ENCODE measurements around the gene ERICH6B. TPM values are rescaled to one million over a fixed set of nuclear protein-coding genes. Genes with fewer than 3 reads are reported as not detected.

The ERICH6B gene
- total and polyA plus RNA-seq, 2 experiments from 2014 or later = not detected

DNA sequence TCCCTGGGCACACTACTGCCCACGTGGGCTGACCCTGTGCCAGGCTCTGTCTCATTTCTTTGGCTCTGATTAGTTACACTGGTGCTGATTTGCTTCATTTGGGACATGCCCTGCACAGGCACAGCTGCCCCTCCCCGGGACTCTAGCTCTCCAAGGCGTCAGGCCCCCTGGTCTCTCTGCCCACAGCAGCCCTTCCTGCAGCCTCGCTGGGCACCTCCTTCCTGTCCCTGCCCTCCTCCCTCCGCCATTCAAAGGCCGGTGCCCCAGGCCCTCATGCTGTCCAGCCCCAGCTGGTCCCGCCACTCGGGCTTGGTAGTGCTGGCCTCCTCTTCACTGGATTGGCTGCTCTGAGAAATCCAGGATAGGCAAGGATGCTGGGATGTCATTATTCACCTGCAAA lies 73.1 kb downstream of the ERICH6B start:
- DNase-seq = no peak
- Histone ChIP-seq H3K36me3 (ENCODE audit: low read depth) (0 out of 2 replicates have a peak, but pooled peaks cover under 1% of the 10 kb centered on the region), H3K4me2 (ENCODE audit: unreplicated experiment) (no peak overlapping the region), H3K9ac (no peak overlapping the region), H4K20me1 (ENCODE audit: insufficient read depth) (no peaks in the 10 kb centered on the region), H3F3A (ENCODE audit: insufficient read depth) (0 out of 2 replicates have a peak, but pooled peaks cover under 1% of the 10 kb centered on the region), H3K27me3 (replicated peaks; ENCODE audit: insufficient read depth) (no peaks in the 10 kb centered on the region; the same call in 1 of the 2 replicates), H3K9me3 (ENCODE audit: low read depth) (no peaks in the 10 kb centered on the region), H2AFZ (no peak overlapping the region), H3K9me2 (ENCODE audit: insufficient read depth) (no peaks in the 10 kb centered on the region), H3K79me2 (ENCODE audit: insufficient read depth) (no peaks in the 10 kb centered on the region), H3K27ac (no peak overlapping the region), H3K4me1 (ENCODE audit: insufficient read depth) (no peaks in the 10 kb centered on the region), H3K4me3 (no peak overlapping the region)
- in situ Hi-C loops (cut with MboI) = no loop called here
- TF ChIP-seq EZH2phosphoT487 (IDR thresholded peaks at IDR 0.05; ENCODE audit: insufficient read depth, low read depth) (no peak), EZH2 (IDR thresholded peaks at IDR 0.05; ENCODE audit: insufficient read depth, poor library complexity, severe bottlenecking) (no peak)
- 79 to 84% methylated on average over 7 to 8 of the region's 8 CpGs for WGBS, 2 experiments (ENCODE audit: low coverage in 1 of 2, low lambda C conversion rate in 2 of 2, missing lambda C conversion rate in 2 of 2)

DNA sequence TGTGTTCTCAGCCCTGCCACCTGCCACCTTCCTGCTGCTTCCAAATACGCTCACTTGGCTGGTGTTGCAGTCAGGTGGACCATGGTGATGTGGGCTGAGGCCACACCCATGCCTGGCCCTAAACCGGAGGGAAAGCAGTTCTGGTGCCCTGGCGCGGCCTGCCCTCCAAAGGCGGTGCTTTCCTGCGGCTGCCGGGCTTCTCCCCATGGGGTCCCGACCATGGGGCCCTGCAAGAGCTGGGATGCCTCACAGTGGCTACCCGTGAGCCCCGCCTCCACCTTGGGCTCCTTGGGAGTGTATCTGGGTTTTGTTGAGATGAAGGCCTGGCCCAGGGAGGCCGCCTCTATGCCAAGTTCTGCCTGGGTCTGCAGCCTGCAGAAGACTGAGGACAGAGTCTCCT lies 73.7 kb downstream of the ERICH6B start:
- Histone ChIP-seq H3K4me1 (ENCODE audit: insufficient read depth) (no peaks in the 10 kb centered on the region), H3K4me3 (no peak overlapping the region), H3K9me2 (ENCODE audit: insufficient read depth) (no peaks in the 10 kb centered on the region), H3K36me3 (ENCODE audit: low read depth) (0 out of 2 replicates have a peak, but pooled peaks cover 4% of the 10 kb centered on the region), H3F3A (ENCODE audit: insufficient read depth) (0 out of 2 replicates have a peak, but pooled peaks cover 3% of the 10 kb centered on the region), H3K4me2 (ENCODE audit: unreplicated experiment) (no peak overlapping the region), H2AFZ (no peak overlapping the region), H3K27me3 (replicated peaks; ENCODE audit: insufficient read depth) (no peaks in the 10 kb centered on the region), H4K20me1 (ENCODE audit: insufficient read depth) (no peaks in the 10 kb centered on the region), H3K9ac (no peak overlapping the region), H3K79me2 (ENCODE audit: insufficient read depth) (no peaks in the 10 kb centered on the region), H3K27ac (no peak overlapping the region), H3K9me3 (ENCODE audit: low read depth) (no peaks in the 10 kb centered on the region)
- TF ChIP-seq EZH2 (IDR thresholded peaks at IDR 0.05; ENCODE audit: insufficient read depth, poor library complexity, severe bottlenecking) = no peak
- no peak for DNase-seq
- WGBS, 2 experiments (ENCODE audit: low coverage in 1 of 2, low lambda C conversion rate in 2 of 2, missing lambda C conversion rate in 2 of 2) = 82 to 90% methylated on average over 11 of the region's 11 CpGs
- in situ Hi-C loops (cut with MboI) = no loop called here

DNA sequence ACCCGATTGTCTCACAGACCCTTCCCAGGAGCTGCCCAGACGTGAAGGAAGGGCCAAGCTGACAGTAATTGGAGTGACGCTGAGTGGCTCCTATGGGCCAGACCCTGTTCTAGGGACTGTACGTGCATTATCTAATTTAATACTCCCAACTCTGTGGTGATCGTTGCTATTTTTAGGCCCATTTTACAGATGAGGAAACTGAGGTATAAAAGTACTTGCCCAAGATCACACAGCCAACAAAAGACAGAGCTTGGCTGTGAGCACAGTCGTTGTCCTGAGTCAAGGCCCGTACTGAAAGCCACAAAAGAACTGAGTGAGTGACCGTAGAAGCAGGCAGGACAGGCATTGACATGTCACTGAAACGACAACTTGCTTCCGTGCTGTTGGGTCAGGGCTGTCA lies 74.7 kb downstream of the ERICH6B start:
- Histone ChIP-seq H3K79me2 (ENCODE audit: insufficient read depth) (no peaks in the 10 kb centered on the region), H3K36me3 (ENCODE audit: low read depth) (peaks cover 4% of the 10 kb centered on the region; the same call in 1 of the 2 replicates), H3K4me2 (ENCODE audit: unreplicated experiment) (no peak overlapping the region), H2AFZ (no peak overlapping the region), H4K20me1 (ENCODE audit: insufficient read depth) (no peaks in the 10 kb centered on the region), H3K9ac (no peak overlapping the region), H3K4me3 (no peak overlapping the region), H3K27me3 (replicated peaks; ENCODE audit: insufficient read depth) (no peaks in the 10 kb centered on the region), H3K4me1 (ENCODE audit: insufficient read depth) (no peaks in the 10 kb centered on the region), H3K9me3 (ENCODE audit: low read depth) (no peaks in the 10 kb centered on the region), H3K9me2 (ENCODE audit: insufficient read depth) (no peaks in the 10 kb centered on the region), H3K27ac (no peak overlapping the region), H3F3A (ENCODE audit: insufficient read depth) (0 out of 2 replicates have a peak, but pooled peaks cover 6% of the 10 kb centered on the region)
- 90 to 94% methylated on average over 10 of the region's 10 CpGs for WGBS, 2 experiments (ENCODE audit: low coverage in 1 of 2, low lambda C conversion rate in 2 of 2, missing lambda C conversion rate in 2 of 2)
- in situ Hi-C loops (cut with MboI) = no loop called here
- DNase-seq = no peak
- TF ChIP-seq EZH2phosphoT487 (IDR thresholded peaks at IDR 0.05; ENCODE audit: insufficient read depth, low read depth) (no peak), EZH2 (IDR thresholded peaks at IDR 0.05; ENCODE audit: insufficient read depth, poor library complexity, severe bottlenecking) (no peak)

DNA sequence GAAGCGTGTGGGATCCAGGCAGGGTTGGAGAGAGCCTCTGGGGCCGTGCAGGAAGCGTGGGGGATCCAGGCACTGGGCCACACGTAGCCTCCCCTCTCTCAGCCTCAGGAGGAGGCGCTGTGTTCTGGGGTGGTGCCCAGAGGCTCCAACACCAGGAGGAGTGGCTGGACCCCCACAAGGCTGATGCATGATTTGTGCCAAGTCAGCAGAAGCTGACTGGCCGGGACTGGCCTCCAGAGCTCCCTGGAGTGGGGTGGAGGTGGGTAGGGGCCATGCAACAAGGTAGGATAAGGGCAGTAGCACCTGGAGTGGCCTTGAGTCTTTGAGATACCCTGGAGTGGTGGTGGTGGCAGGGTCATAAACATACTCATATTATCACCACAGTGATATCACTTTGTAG lies 75.3 kb downstream of the ERICH6B start:
- 81 to 82% methylated on average over 6 of the region's 6 CpGs for WGBS, 2 experiments (ENCODE audit: low coverage in 1 of 2, low lambda C conversion rate in 2 of 2, missing lambda C conversion rate in 2 of 2)
- Histone ChIP-seq H3K4me2 (ENCODE audit: unreplicated experiment) (no peak overlapping the region), H3K27me3 (replicated peaks; ENCODE audit: insufficient read depth) (no peaks in the 10 kb centered on the region), H2AFZ (no peak overlapping the region), H3K9me3 (ENCODE audit: low read depth) (no peaks in the 10 kb centered on the region), H3K27ac (no peak overlapping the region), H3K4me1 (ENCODE audit: insufficient read depth) (no peaks in the 10 kb centered on the region), H3K36me3 (ENCODE audit: low read depth) (peaks cover 5% of the 10 kb centered on the region), H3K4me3 (no peak overlapping the region), H3K79me2 (ENCODE audit: insufficient read depth) (no peaks in the 10 kb centered on the region), H3K9me2 (ENCODE audit: insufficient read depth) (no peaks in the 10 kb centered on the region), H3K9ac (no peak overlapping the region), H4K20me1 (ENCODE audit: insufficient read depth) (no peaks in the 10 kb centered on the region), H3F3A (ENCODE audit: insufficient read depth) (0 out of 2 replicates have a peak, but pooled peaks cover 6% of the 10 kb centered on the region)
- DNase-seq = no peak
- in situ Hi-C loops (cut with MboI) = no loop called here
- no peak for TF ChIP-seq EZH2 (IDR thresholded peaks at IDR 0.05; ENCODE audit: insufficient read depth, poor library complexity, severe bottlenecking)
- TF ChIP-seq EZH2phosphoT487 (IDR thresholded peaks at IDR 0.05; ENCODE audit: insufficient read depth, low read depth) = no peak

DNA sequence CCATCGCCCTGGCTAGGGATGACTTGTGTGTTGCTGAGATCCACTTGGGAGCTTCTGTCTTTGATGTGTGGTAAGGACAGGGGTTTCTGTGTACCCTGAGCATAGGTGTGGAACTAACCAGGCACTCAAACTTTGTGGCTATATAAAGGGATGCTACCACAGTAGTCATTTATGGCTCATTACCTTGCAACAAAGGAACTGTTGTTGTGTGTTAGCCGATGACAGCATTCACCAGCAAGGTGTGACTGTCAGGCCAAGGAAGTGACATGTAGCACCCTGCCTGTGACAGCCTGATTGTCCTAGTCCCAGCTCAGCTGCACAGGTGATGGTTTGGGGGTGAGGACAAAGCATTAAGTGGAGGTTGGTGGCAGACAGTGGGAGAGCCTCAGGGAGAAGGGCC lies 77.2 kb downstream of the ERICH6B start:
- Histone ChIP-seq H3K36me3 (ENCODE audit: low read depth) (peaks cover 13% of the 10 kb centered on the region), H3K4me2 (ENCODE audit: unreplicated experiment) (no peak overlapping the region), H3K9me2 (ENCODE audit: insufficient read depth) (no peaks in the 10 kb centered on the region), H2AFZ (no peak overlapping the region), H3K79me2 (ENCODE audit: insufficient read depth) (no peaks in the 10 kb centered on the region), H4K20me1 (ENCODE audit: insufficient read depth) (no peaks in the 10 kb centered on the region), H3K9me3 (ENCODE audit: low read depth) (no peaks in the 10 kb centered on the region), H3K4me1 (ENCODE audit: insufficient read depth) (no peaks in the 10 kb centered on the region), H3K4me3 (no peak overlapping the region), H3K27me3 (replicated peaks; ENCODE audit: insufficient read depth) (no peaks in the 10 kb centered on the region), H3K9ac (no peak overlapping the region), H3F3A (ENCODE audit: insufficient read depth) (0 out of 2 replicates have a peak, but pooled peaks cover 6% of the 10 kb centered on the region), H3K27ac (no peak overlapping the region)
- no peak for DNase-seq
- TF ChIP-seq EZH2phosphoT487 (IDR thresholded peaks at IDR 0.05; ENCODE audit: insufficient read depth, low read depth) (no peak), EZH2 (IDR thresholded peaks at IDR 0.05; ENCODE audit: insufficient read depth, poor library complexity, severe bottlenecking) (no peak)
- 92 to 93% methylated on average over 2 of the region's 2 CpGs for WGBS, 2 experiments (ENCODE audit: low coverage in 1 of 2, low lambda C conversion rate in 2 of 2, missing lambda C conversion rate in 2 of 2)
- in situ Hi-C loops (cut with MboI) = no loop called here
